ENCODE data around the gene ARHGAP22.

DNA sequence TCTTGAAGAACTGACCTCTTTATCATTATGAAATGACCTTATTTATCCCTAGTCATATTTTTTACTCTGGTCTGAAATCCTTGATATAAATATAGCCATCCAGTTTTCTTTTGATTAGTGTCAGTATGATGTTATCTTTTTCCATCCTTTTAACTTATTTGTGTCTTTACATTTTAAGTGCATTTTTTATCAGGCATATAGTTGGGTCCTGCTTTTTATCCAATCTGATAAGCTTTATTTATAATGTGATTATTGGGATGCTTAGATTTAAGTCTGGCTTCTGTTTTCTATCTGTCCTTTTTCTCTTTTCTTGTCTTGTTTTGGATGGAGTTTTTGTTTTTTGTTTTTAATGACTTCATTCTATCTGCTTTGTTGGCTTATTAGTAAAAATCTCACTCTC is 119.2 kb downstream of the ARHGAP22 start:
- TF ChIP-seq POLR2AphosphoS5 (IDR thresholded peaks at IDR 0.05): no peak
- TF ChIP-seq, protein P1, sequence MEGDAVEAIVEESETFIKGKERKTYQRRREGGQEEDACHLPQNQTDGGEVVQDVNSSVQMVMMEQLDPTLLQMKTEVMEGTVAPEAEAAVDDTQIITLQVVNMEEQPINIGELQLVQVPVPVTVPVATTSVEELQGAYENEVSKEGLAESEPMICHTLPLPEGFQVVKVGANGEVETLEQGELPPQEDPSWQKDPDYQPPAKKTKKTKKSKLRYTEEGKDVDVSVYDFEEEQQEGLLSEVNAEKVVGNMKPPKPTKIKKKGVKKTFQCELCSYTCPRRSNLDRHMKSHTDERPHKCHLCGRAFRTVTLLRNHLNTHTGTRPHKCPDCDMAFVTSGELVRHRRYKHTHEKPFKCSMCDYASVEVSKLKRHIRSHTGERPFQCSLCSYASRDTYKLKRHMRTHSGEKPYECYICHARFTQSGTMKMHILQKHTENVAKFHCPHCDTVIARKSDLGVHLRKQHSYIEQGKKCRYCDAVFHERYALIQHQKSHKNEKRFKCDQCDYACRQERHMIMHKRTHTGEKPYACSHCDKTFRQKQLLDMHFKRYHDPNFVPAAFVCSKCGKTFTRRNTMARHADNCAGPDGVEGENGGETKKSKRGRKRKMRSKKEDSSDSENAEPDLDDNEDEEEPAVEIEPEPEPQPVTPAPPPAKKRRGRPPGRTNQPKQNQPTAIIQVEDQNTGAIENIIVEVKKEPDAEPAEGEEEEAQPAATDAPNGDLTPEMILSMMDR (IDR thresholded peaks at IDR 0.05): no peak
